Measurements from ENCODE around the gene TLNRD1. TPM values are rescaled to one million over a fixed set of nuclear protein-coding genes. Genes with fewer than 3 reads are reported as not detected.

TLNRD1 gene
- 29.9 and 33.3 TPM in 2 replicates for total RNA-seq

GRCh38 chr15:81000624-81001151 lies at the start of gene TLNRD1:
TLNRD1 (plus strand) TSS chr15:81000923; CDS start chr15:81002272, 1,349 bp downstream.

GRCh38 chr15:80989518-80990478 lies 10.9 kb upstream of the TLNRD1 start, which contains the start of gene MESD:
MESD (minus strand) TSS chr15:80989819; CDS start chr15:80989791, 28 bp downstream.

Small RNAs within 50 kb of the gene (small RNA-seq; reads per million reads assigned to genes)
- not detected for gene MIR4514

Other genes starting within 250 kb of the TLNRD1 start
- 0.19 and 0.33 TPM in 2 replicates for gene CEMIP, start 221.6 kb upstream of the TLNRD1 start, total RNA-seq
- 17.0 and 18.5 TPM in 2 replicates for gene MESD, start 11.1 kb upstream of the TLNRD1 start, total RNA-seq
- gene CFAP161, start 133.3 kb downstream of the TLNRD1 start, total RNA-seq = 0.33 and 1.8 TPM in 2 replicates
- gene IL16, start 196.0 kb downstream of the TLNRD1 start, total RNA-seq = 0.98 and 3.2 TPM in 2 replicates

Measured in vein endothelial cell (primary cell).